HG03025 (cell line): ENCODE measurements around the gene CCN5.

ENCODE experiments used
- ATAC-seq: cut with Tn5 transposase; IDR thresholded peaks from one replicate; pipeline ENCODE4 v1.9.1; 2021; ENCODE audit warnings: mild to moderate bottlenecking, moderate library complexity; ENCODE audit not compliant: unreplicated experiment, low FRiP score

CCN5 gene

DNA sequence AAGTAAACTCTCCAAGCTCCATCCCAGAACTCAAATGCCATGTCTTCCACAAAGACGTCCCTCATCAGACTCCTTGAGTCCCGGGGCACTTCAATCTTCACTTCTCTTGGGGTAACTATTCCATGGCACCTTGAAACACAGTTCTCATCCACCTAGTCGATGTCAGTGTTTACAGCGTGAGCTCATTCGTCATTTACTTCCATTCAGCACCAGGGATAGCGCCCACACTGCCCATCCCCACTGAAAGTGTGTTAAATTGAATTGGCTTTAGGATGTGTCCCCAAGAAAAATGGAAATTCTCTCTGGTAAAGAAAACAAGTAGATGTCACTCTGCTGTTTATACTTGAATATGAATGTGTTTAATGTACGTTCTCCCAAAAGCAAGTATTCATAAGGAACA is 61.8 kb downstream of the CCN5 start:
- ATAC-seq, result no peak
